GM12872 (cell line): ENCODE results near the gene RILPL2.

Experiments used
- TF ChIP-seq, protein P1 (sequence below): IDR thresholded peaks from 3 replicates; pipeline ENCODE4 v1.5.1; 2011; ENCODE audit warnings: low read depth, mild to moderate bottlenecking, low read length, moderate library complexity; ENCODE audit not compliant: insufficient read depth

RILPL2 gene

GRCh38 chr12:123457980-123458779, 21.7 kb upstream of the RILPL2 start, which contains the start of gene SNRNP35:
Gene SNRNP35, plus strand, starts transcription at chr12:123458139. Its CDS starts 7,402 bp downstream, at chr12:123465541.
- TF ChIP-seq, protein P1, sequence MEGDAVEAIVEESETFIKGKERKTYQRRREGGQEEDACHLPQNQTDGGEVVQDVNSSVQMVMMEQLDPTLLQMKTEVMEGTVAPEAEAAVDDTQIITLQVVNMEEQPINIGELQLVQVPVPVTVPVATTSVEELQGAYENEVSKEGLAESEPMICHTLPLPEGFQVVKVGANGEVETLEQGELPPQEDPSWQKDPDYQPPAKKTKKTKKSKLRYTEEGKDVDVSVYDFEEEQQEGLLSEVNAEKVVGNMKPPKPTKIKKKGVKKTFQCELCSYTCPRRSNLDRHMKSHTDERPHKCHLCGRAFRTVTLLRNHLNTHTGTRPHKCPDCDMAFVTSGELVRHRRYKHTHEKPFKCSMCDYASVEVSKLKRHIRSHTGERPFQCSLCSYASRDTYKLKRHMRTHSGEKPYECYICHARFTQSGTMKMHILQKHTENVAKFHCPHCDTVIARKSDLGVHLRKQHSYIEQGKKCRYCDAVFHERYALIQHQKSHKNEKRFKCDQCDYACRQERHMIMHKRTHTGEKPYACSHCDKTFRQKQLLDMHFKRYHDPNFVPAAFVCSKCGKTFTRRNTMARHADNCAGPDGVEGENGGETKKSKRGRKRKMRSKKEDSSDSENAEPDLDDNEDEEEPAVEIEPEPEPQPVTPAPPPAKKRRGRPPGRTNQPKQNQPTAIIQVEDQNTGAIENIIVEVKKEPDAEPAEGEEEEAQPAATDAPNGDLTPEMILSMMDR: no peak

GRCh38 chr12:123453165-123453564, 16.7 kb upstream of the RILPL2 start:
- TF ChIP-seq, protein P1: no peak

- TF ChIP-seq, protein P1: no peak
Observed at GRCh38 chr12:123450636-123451035, 14.2 kb upstream of the RILPL2 start.

GRCh38 chr12:123449856-123450255, 13.4 kb upstream of the RILPL2 start:
- TF ChIP-seq, protein P1: no peak

DNA sequence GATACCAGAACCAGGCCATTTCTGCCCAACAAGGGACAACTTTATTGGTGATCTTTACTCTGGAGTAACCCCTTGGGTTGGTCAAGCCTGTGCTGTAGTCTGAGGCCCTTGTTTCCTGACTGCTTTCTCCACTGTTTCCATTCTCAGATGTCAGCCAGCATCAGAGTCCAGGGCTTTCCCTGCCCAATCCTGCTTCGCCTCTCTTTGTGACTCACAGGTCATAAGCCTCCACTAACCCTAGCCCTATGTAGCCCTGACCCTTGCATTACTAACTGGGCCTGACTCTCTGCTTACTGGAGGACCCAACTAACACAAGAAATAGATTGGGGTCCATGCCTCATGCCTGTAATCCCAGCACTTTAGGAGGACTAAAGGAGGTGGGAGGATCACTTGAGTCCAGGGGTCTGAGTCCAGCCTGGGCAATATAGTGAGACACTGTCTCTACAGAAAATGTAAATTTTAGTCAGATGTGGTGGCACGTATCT, 12.8 kb upstream of the RILPL2 start:
- TF ChIP-seq, protein P1: no peak

DNA sequence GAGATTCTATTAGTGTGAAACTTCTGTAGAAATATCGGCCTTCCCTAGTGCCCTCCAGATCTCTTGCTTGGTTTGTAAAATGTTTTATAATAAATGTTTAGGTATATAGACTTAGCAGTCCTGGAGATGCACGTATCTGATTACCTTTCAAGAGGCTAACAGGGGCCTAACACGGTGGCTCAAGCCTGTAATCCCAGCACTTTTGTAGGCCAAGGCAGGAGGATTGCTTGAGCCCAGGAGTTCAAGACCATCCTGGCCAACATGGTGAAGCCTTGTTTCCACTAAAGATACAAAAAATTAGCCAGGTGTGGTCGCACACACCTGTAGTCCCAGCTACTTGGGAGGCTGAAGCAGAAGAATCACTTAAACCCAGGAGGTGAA, 9.8 kb upstream of the RILPL2 start:
- TF ChIP-seq, protein P1: no peak

DNA sequence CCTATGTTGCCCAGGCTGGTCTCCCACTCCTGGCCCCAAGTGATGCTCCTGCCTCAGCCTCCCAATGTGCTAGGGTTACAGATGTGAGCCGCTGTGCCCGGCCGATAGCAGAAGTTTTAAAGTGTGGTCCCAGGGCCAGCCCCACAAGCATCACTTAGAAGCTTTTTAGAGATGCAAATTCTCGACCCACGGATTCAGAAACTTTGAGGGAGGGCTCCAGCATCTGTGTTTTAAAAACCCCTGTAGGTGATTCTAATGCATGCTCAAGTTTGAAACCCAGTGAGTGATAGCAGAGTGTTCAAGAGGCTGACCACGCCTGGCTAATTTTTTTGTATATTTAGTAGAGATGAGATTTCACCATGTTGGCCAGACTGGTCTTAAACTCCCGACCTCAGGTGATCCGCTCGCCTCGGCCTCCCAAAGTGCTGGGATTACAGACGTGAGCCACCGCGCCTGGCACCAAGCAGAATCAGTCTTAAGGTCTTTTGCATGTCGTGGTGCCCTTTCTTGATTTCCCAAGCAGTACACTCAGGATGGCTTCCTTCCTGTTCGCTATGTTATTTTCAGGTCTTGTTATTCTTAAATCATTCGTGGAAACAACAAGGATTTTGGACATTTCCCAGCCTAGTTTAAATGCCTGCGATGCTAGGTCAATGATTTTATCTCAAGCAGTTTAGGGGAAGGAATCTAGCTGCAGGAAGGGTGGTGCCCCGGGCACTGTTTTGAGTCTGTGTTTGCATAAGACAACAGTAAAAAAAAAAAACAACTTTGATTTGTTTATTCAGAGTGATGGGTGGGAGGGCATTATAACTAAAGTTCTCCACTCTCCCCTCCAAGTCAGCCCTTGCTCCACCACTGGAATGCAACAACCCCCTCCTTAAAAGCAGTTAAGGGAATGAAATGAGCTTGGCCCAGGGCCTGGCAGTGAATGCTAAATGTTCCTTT, 9.2 kb upstream of the RILPL2 start:
- TF ChIP-seq, protein P1: no peak
